ENCODE data around the gene TMEM259.

GRCh38 chr19:996051-996838 is 24.7 kb downstream of the TMEM259 start:
- no peak for TF ChIP-seq CTCF (IDR thresholded peaks at IDR 0.05)
- no peak for TF ChIP-seq POLR2AphosphoS5 (IDR thresholded peaks at IDR 0.05)
- TF ChIP-seq POLR2A (IDR thresholded peaks at IDR 0.05), result no peak
